Liver (tissue), 3 donors: ENCODE results near the gene ARPC1A.

Source experiments
- JUND ChIP-seq, 2 donors: IDR thresholded peaks; 2 replicates each; pipeline ENCODE4 v1.6.1; 2016; ENCODE audit warnings: antibody characterized with exemption in 2 of 2
- MAX ChIP-seq: IDR thresholded peaks from 2 replicates; pipeline ENCODE4 v1.6.1; 2016; ENCODE audit warnings: antibody characterized with exemption
- RAD21 ChIP-seq, 2 donors: IDR thresholded peaks; 2 replicates each; pipeline ENCODE4 v1.6.1; 2016; ENCODE audit warnings: antibody characterized with exemption in 2 of 2, mild to moderate bottlenecking in 2 of 2
- RXRA ChIP-seq, 2 donors: IDR thresholded peaks; 2 replicates each; pipeline ENCODE4 v1.6.1; 2017 to 2018; ENCODE audit warnings: antibody characterized with exemption in 2 of 2, mild to moderate bottlenecking in 1 of 2
- TAF1 ChIP-seq: conservative IDR thresholded peaks from 2 replicates; pipeline ENCODE4 v1.6.1; 2016; ENCODE audit warnings: antibody characterized with exemption, mild to moderate bottlenecking
- TF ChIP-seq, protein P1 (sequence below): fragments of 150-350 bp; IDR thresholded peaks from 2 replicates; pipeline ENCODE4 v1.5.1; 2017; ENCODE audit warnings: improper control_type of control experiment, low read depth, low read length; ENCODE audit not compliant: missing input control
- TF ChIP-seq, protein P2 (sequence below): IDR thresholded peaks from 2 replicates; pipeline ENCODE4 v1.6.1; 2016; ENCODE audit warnings: antibody characterized with exemption, mild to moderate bottlenecking
- donor health status: healthy.
- donor health status: healthy.

GRCh38 chr7:99397297-99397983 is 71.7 kb downstream of the ARPC1A start:
- TF ChIP-seq, protein P1, sequence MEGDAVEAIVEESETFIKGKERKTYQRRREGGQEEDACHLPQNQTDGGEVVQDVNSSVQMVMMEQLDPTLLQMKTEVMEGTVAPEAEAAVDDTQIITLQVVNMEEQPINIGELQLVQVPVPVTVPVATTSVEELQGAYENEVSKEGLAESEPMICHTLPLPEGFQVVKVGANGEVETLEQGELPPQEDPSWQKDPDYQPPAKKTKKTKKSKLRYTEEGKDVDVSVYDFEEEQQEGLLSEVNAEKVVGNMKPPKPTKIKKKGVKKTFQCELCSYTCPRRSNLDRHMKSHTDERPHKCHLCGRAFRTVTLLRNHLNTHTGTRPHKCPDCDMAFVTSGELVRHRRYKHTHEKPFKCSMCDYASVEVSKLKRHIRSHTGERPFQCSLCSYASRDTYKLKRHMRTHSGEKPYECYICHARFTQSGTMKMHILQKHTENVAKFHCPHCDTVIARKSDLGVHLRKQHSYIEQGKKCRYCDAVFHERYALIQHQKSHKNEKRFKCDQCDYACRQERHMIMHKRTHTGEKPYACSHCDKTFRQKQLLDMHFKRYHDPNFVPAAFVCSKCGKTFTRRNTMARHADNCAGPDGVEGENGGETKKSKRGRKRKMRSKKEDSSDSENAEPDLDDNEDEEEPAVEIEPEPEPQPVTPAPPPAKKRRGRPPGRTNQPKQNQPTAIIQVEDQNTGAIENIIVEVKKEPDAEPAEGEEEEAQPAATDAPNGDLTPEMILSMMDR, result no peak
- TF ChIP-seq JUND (IDR thresholded peaks at IDR 0.05), result no peak
- no peak for TF ChIP-seq MAX
- TF ChIP-seq TAF1, result no peak
- TF ChIP-seq, protein P2, sequence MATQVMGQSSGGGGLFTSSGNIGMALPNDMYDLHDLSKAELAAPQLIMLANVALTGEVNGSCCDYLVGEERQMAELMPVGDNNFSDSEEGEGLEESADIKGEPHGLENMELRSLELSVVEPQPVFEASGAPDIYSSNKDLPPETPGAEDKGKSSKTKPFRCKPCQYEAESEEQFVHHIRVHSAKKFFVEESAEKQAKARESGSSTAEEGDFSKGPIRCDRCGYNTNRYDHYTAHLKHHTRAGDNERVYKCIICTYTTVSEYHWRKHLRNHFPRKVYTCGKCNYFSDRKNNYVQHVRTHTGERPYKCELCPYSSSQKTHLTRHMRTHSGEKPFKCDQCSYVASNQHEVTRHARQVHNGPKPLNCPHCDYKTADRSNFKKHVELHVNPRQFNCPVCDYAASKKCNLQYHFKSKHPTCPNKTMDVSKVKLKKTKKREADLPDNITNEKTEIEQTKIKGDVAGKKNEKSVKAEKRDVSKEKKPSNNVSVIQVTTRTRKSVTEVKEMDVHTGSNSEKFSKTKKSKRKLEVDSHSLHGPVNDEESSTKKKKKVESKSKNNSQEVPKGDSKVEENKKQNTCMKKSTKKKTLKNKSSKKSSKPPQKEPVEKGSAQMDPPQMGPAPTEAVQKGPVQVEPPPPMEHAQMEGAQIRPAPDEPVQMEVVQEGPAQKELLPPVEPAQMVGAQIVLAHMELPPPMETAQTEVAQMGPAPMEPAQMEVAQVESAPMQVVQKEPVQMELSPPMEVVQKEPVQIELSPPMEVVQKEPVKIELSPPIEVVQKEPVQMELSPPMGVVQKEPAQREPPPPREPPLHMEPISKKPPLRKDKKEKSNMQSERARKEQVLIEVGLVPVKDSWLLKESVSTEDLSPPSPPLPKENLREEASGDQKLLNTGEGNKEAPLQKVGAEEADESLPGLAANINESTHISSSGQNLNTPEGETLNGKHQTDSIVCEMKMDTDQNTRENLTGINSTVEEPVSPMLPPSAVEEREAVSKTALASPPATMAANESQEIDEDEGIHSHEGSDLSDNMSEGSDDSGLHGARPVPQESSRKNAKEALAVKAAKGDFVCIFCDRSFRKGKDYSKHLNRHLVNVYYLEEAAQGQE, result no peak
- TF ChIP-seq RXRA (IDR thresholded peaks at IDR 0.05), result no peak
- TF ChIP-seq RAD21 (IDR thresholded peaks at IDR 0.05), result no peak
